NCI-H187 (cell line): ENCODE results near the gene PSG1.
"Not testable (repeated sequence)": the region's sequence is repeated elsewhere in the genome, so short reads cannot be mapped to it uniquely, and the experiment has no call there.

Experiments used
- DNase-seq, 2 experiments: peaks; one replicate each; lab custom pipeline; 2025; lab: John Stamatoyannopoulos, UW

The PSG1 gene

GRCh38 chr19:42879613-42880012 is at the start of gene PSG1:
PSG1 (minus strand) TSS chr19:42879713; CDS start chr19:42879581, 132 bp downstream.
- DNase-seq, result no peak

- no peak for DNase-seq
Measured at GRCh38 chr19:42928896-42929295, 49.4 kb upstream of the PSG1 start.

- DNase-seq, result no peak
Measured at GRCh38 chr19:42926781-42927180, 47.3 kb upstream of the PSG1 start.

- DNase-seq, result not testable (repeated sequence)
Measured at GRCh38 chr19:42923106-42923505, 43.6 kb upstream of the PSG1 start.

- DNase-seq, result not testable (repeated sequence)
Measured at GRCh38 chr19:42920971-42921370, 41.5 kb upstream of the PSG1 start.

GRCh38 chr19:42919757-42920079 is 40.2 kb upstream of the PSG1 start:
- DNase-seq, result no peak

GRCh38 chr19:42919070-42919756 is 39.7 kb upstream of the PSG1 start:
- DNase-seq, result not testable (repeated sequence)

- not testable (repeated sequence) for DNase-seq
Measured at GRCh38 chr19:42918377-42919069, 39.0 kb upstream of the PSG1 start.

GRCh38 chr19:42917634-42918033 is 38.1 kb upstream of the PSG1 start, which contains the start of gene PSG6:
PSG6 (minus strand) TSS chr19:42917894; CDS start chr19:42917792, 102 bp downstream.
- DNase-seq, result not testable (repeated sequence)

GRCh38 chr19:42916931-42917330 is 37.4 kb upstream of the PSG1 start:
- not testable (repeated sequence) for DNase-seq

- not testable (repeated sequence) for DNase-seq
Measured at GRCh38 chr19:42913516-42913915, 34.0 kb upstream of the PSG1 start.

- DNase-seq, result not testable (repeated sequence)
Measured at GRCh38 chr19:42912941-42913340, 33.4 kb upstream of the PSG1 start.

GRCh38 chr19:42911731-42912130 is 32.2 kb upstream of the PSG1 start:
- not testable (repeated sequence) for DNase-seq

GRCh38 chr19:42906162-42906561 is 26.6 kb upstream of the PSG1 start:
- DNase-seq, result not testable (repeated sequence)

GRCh38 chr19:42900561-42900960 is 21.0 kb upstream of the PSG1 start:
- not testable (repeated sequence) for DNase-seq

- not testable (repeated sequence) for DNase-seq
Measured at GRCh38 chr19:42899674-42900073, 20.2 kb upstream of the PSG1 start.

GRCh38 chr19:42899110-42899509 is 19.6 kb upstream of the PSG1 start:
- not testable (repeated sequence) for DNase-seq

GRCh38 chr19:42898656-42899055 is 19.1 kb upstream of the PSG1 start:
- DNase-seq, result not testable (repeated sequence)

GRCh38 chr19:42897729-42898128 is 18.2 kb upstream of the PSG1 start:
- not testable (repeated sequence) for DNase-seq

GRCh38 chr19:42890446-42890845 is 10.9 kb upstream of the PSG1 start:
- not testable (repeated sequence) for DNase-seq

- not testable (repeated sequence) for DNase-seq
Measured at GRCh38 chr19:42887876-42888445, 8.4 kb upstream of the PSG1 start.

GRCh38 chr19:42882730-42883129 is 3.2 kb upstream of the PSG1 start:
- not testable (repeated sequence) for DNase-seq

GRCh38 chr19:42882010-42882409 is 2.5 kb upstream of the PSG1 start:
- DNase-seq, result not testable (repeated sequence)
